ENCODE results near the gene NELL2.

- TF ChIP-seq CTCF (IDR thresholded peaks at IDR 0.05): no peak
- TF ChIP-seq POLR2A (IDR thresholded peaks at IDR 0.05): no peak
These were observed 127.1 kb downstream of the NELL2 start for GRCh38 chr12:44748950-44749468.

Measured in suprapubic skin (tissue), 3 donors.